ENCODE results near the gene BCAT1. TPM values are rescaled to one million over a fixed set of nuclear protein-coding genes. Genes with fewer than 3 reads are reported as not detected.
"Not testable (repeated sequence)": the region's sequence is repeated elsewhere in the genome, so short reads cannot be mapped to it uniquely, and the experiment has no call there.

Gene BCAT1
- total RNA-seq, 1 donor from 2014 or later: 2.8 TPM

DNA sequence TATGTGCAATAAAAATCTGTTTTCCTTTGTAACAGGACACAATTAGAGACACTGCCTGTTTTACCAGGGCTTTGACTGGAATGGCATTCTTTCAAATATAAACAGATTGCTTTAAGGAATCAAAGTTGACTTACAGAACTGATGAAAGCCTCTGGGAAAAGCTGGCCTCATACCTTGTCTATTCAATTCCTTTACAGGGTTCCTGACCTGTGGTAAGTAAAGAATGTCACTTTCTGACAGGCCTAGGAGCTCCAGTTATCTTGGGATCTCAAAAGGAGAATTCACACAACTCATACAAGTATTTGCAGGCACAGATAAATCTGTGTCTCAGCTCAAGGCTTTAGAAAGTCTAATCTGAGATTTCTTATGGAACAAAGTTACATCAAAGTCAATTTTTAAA lies 88.4 kb downstream of the BCAT1 start:
- ATAC-seq (no peak), DNase-seq (ENCODE audit: low spot score) (no peak)

DNA sequence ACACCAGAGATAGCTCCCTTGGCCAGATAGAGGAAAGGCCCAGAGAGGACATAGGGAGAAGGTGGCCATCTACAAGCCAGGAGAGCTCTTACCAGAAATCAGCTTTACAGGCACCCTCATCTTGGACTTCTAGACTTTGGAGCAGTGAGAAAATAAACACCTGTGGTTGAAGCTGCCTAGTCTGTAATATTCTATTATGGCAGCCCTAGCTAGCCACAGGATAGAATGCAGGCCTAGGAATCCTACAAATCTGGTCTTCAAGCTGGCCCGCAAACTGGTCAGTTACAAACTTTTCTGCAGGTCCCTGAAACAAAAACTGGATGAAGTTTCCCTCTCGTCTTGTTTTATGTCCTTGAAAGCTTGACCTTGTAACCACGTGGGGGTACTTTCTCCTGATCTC lies 92.4 kb downstream of the BCAT1 start:
- no peak for DNase-seq (ENCODE audit: low spot score)
- no peak for ATAC-seq

DNA sequence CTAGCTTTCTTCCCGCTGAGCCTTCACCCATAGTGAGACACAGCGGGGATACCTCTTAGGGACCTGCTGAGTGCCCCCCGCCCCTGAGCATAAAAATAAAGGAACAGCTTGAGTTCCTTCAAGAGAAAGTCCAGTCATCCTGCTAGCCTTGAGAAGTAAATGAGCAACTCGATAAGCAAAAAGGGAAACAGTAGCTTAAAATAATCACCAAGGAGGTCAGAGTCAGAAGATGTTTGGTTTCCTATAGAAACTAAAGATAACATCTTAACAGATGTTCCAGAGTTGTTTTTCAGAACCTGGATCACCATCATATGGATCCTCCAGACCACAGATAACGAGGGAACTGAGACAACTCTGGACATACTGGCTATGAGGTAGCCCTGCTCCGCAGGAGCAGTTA lies 94.0 kb downstream of the BCAT1 start:
- DNase-seq (ENCODE audit: low spot score) (no peak), ATAC-seq (no peak)

DNA sequence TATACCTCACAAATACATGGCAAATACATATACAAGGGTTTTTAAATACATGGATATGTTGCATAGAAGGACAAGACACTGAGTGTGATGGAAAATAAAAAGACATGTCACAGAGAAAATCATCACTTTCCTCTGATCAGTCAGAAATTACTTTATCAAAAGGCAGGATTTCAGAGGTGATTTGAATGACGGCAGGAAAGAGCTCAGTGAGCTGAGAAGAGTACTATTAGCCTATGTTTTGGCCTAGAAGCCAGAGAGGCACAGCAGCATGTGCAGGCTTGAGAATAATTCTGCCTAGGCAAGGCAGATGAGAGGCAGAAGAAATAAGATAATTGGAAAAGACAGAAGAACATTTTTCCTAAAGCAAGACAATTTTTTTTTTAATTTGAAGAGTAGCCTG lies 94.9 kb downstream of the BCAT1 start:
- no peak for DNase-seq (ENCODE audit: low spot score)
- no peak for ATAC-seq

DNA sequence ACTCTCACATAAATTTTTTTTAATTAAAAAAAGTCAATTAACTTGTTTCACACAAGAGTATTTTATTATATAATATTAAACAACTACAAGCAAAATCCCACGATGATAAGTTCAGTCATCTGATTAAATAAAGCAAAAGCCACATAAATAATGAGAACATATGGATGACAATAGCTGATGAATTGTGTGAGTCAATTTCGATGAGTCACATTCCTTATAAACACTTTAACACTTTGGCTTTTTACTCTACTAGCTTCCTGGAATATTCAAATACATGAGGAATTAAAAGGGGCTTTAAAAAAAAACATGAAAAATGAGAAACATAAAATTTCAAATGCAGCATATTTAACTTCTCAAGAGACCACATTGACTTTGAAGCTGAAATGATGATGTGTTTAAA lies 95.3 kb downstream of the BCAT1 start:
- DNase-seq (ENCODE audit: low spot score) (no peak), ATAC-seq (no peak)

DNA sequence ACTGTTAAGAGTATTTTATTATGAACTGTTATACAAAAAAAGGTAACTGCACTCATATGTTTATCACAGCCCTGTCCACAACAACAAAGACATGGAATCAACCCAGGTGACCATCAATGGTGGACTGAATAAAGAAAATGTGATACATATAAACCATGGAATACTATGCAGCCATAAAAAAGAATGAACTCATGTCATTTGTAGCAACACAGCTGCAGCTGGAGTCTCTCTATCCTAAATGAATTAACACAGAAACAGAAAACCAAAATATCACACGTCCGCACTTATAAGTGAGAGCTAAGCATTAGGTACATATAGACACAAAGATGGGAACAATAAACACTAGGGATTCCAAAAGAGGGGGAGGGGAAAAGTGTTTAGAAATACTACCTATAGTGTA lies 95.8 kb downstream of the BCAT1 start:
- no peak for ATAC-seq
- DNase-seq (ENCODE audit: low spot score): no peak

DNA sequence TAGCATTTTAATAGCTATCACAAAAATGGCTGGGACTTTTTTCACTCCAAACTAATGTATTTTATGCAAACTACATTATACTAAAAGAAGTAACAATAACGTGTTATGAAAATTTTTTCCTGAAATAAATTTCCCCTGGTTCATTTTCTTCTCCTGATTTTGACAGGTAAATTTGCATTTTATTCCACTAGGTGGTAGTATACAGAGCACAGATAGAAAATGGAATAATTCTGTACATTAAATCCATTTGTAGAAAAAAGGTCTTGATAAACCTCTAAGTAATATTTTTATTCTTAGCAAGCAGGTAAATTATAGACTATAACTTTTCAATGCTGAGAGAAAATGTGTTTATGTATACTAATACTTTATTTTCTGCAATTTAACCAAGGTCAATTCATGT lies 96.5 kb downstream of the BCAT1 start:
- no peak for DNase-seq (ENCODE audit: low spot score)

DNA sequence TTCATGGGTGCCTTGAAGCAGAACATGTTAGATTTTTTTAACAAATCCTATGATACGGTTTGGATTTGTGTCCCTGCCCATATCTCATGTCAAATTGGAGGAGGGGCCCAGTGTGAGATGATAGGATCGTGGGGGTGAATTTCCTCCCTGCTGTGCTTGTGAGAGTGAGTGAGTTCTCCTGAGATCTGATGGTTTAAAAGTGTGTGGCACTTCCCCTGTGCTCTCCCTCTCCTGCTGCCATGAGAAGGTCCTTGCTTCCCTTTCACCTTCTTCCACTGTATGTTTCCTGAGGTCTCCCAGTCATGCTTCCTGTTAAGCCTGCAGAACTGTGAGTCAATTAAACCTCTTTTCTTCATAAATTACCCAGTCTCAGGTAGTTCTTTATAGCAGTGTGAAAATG lies 97.0 kb downstream of the BCAT1 start:
- not testable (repeated sequence) for ATAC-seq

More for the DNA sequence above, 96.5 kb downstream of the BCAT1 start:
- ATAC-seq: no peak

DNA sequence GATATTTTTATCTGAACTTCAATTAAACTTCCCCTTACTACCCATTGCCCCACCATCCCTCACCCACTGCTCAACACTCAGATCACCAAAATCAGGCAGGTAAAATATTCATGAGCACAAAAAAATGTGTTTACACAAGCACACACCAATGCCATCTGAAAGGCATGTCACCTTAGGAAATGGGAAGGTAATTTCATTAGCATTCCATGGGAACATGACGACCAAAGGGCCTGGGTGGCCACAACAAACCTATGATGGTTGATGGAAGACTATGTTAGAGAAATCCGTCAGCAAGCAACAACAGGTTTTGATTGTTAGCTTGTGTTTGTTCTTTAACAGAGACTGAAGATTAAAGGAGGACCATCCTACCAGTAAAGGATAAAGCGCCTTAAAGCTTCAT lies 97.6 kb downstream of the BCAT1 start:
- no peak for DNase-seq (ENCODE audit: low spot score)
- ATAC-seq: no peak

More for the DNA sequence above, 97.0 kb downstream of the BCAT1 start:
- DNase-seq (ENCODE audit: low spot score): not testable (repeated sequence)

DNA sequence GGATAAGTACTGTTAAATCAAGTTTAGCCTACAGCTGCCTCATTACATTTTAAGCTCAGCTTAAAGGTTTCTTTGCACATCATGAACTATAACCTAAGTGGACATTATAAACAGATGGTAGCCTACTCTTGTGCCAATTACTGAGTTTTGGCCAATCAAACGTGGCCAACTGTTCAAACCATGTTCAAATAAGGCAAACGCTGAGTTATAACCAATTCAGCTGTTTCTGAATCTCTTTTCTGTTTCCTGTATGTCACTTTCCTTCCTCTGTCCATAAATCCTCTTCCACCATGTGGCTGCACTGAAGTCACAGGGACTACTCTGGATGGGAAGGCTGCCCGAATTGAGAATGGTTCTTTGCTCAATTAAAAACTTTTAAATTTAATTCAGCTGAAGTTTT lies 98.4 kb downstream of the BCAT1 start:
- no peak for DNase-seq (ENCODE audit: low spot score)
- no peak for ATAC-seq

DNA sequence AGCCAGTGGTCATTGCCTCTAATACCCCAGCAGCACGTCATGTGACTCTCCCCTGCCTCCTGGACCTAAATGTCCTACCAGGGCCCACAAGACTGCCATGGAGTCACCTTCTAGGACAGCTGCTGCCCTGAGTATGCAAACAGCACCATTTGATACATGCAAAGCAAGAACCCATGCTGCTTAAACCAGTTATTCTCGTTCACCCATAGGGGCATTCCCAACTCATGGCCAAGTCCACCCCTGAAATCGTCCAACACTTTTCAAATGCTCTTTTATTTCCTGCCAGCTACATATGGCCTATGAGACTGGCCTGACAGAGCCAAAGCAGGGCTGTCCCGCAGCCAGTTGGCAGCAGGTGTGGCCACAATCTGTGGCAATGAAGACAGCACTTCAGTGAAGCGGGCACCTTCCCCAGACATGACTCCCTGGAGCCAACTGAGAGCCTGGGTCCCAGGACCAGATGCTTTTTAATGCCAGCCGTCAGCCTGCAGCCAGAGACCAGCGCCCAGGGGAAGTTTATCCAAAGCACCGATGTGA lies 99.9 kb downstream of the BCAT1 start:
- ATAC-seq: no peak
- DNase-seq (ENCODE audit: low spot score): no peak

DNA sequence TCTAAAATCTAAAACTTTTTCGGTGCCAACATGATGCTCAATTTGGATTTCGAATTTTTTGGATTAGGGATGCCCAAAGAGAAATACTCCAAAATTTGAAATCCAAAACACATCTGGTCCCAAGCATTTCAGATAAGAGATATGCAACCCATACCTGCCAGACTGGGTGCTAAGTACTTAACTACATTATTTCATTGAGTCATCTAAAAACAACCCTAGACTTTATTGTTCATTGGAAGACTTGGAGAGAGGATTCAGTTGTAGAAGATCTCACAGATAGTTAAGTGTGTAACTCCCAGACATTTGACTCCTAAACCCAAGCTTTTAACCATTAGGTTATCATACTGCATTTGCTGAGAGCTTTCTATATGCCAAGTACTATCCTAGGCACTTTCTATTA lies 102.2 kb downstream of the BCAT1 start:
- no peak for ATAC-seq
- DNase-seq (ENCODE audit: low spot score): no peak

DNA sequence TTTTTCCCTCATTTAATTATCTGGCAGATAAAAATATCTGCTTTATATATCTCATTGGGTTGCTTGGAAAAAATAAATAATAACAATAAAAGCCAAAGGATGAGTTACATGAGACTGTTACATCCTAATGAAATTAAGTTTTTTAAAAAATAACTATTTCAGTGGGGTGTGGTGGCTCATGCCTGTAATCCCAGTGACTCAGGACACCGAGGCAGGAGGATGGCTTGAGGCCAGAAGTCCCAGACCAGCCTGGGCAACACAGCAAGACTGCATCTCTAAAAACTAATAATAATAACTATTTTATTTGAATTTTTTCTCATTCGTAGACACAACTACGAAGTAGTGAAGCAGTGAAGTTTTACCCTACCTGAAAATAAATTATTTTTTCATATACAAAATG lies 103.3 kb downstream of the BCAT1 start:
- ATAC-seq (no peak), DNase-seq (ENCODE audit: low spot score) (no peak)

DNA sequence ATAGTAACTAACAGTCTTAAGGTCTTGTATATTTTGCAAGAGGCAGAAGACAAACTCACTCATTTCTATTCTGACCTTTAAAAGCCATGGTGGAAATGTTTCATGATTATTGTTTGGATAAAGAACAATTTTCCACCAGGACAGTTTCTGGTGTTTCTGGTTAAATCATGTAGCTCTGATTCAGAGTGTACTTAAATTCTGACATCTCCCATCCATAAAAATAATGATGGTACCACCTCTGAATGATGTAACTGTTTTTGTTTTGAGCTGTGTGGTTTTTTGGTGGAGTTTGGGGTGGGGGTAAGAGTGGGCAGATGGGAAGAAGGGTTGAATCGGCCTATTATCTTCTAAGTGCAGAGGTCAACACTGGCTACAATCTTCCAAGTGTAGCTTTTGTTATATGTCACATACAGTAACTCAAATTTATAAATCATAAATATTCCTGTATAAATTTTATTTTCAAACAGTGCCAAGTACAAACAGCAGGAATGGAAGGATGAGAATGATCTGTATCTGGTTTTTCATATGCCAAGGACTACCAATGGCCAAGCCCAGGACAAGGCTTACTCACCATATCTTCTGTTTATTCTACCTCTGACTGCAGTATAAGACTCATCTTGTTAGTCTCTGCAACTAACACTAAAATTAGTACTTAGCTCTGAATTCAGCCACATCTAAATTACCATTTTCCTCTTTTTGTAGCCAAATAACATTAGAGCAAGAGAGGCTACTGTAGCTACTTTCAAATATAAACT lies 108.7 kb downstream of the BCAT1 start:
- ATAC-seq (no peak), DNase-seq (ENCODE audit: low spot score) (no peak)

DNA sequence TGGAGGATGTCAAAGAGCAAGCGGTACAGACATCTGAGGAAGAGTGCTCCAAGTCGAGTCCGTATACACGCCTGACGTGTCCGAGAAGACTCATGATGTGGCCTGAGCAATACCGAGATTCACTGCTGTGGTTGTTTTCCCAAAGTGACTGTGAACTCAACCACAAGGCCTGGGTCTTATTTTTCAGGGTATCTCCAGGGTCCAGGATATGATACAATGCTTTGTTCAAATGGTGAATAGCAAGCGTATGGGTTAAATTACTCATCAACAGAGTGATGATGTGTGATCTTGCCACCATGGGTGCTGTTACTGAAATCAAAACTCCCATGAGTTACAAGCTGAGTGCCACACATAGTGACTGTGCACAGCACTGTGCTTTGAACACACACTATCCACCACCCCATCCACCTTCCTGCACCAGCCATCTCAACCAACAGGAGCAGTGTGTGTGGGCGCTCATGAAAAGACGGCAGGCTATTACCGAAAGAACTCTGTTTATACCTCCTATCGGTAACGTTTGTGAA lies 109.6 kb downstream of the BCAT1 start:
- DNase-seq (ENCODE audit: low spot score) (no peak), ATAC-seq (no peak)

DNA sequence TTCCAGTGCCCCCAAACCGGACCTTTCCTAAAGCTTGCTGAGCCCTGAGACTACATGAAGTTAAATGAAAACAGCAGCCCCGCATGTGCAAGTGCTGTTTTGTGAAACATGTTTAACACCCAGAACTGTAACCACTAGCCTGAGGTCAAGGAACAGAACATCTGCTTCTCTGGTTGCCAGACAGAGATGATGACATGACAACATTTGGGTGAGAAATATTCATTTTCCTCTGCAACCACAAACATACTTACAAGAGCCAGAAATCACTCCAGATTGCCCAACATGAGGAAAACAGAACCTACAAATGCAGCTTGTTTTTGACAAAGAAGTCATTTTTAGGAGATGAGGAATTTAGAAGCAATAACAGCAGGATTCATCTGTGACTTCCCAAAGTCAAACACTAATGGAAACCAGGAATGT lies 110.4 kb downstream of the BCAT1 start:
- peak; percentile 32 for ATAC-seq
- DNase-seq (ENCODE audit: low spot score): no peak

DNA sequence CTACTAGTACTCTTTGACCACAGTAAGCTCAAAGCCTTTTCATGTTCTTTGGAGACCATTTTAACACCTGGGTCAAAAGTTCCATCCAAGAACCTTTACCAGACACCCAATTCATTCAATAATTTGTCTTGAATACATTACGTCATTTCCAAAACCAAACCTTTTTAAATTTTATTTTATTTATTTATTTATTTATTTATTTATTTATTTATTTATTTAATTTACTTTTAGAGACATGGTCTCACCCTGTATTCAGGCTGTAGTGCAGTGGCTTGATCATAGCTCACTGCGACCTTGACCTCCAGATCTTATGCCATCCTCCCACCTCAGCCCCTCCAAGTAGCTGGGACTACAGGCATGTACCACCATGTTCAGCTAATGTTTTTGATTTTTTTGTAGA lies 113.5 kb downstream of the BCAT1 start:
- ATAC-seq: no peak
- no peak for DNase-seq (ENCODE audit: low spot score)

DNA sequence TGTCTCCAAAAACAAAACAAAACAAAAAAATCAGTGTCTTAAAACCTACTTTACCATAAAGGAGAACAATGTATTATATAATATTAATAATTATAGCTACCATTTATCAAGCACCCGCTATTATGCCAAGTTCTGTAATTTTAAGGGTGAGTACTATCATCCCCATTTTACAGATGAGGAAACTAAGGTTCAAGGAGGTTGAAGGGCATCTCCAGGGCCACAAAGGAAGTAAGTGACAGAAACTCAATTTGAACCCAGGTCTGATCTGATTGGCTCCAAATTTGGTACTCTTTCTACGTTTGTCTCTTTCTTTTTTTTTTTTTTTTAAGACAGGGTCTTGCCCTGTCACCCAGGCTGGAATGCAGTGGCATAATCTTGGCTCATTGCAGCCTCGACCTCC lies 115.4 kb downstream of the BCAT1 start:
- DNase-seq (ENCODE audit: low spot score) (no peak), ATAC-seq (no peak)

DNA sequence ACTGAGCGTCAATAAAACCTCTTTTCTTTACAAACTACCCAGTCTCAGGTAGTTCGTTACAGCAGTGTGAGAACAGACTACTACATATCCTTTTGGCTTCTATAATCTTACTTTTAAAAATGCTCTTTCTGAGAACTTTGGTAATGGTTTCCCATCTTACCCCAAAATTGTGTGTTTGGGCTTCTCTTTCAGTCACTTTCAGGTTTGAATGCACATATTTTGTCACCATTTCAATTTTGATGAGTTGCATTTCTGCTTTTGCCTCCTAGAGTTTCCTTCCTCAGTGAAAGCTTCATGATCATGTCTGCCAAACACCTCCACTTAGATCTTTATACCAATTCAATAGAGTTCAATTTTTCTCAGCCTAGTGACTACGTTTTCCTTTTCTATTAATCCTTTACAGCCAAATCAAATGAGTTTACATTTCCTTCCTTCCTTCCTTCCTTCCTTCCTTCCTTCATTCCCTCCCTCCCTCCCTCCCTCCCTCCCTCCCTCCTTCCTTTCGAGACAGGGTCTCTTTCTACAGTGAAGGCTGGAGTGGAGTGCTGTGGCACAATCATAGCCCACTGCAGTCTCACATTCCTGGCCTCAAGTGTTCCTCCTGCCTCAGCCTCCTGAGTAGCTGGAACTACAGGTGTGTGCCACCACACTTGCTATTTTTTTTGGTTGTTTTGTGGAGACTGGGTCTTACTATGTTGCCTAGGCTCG lies 124.9 kb downstream of the BCAT1 start:
- no peak for DNase-seq (ENCODE audit: low spot score)
- no peak for ATAC-seq

DNA sequence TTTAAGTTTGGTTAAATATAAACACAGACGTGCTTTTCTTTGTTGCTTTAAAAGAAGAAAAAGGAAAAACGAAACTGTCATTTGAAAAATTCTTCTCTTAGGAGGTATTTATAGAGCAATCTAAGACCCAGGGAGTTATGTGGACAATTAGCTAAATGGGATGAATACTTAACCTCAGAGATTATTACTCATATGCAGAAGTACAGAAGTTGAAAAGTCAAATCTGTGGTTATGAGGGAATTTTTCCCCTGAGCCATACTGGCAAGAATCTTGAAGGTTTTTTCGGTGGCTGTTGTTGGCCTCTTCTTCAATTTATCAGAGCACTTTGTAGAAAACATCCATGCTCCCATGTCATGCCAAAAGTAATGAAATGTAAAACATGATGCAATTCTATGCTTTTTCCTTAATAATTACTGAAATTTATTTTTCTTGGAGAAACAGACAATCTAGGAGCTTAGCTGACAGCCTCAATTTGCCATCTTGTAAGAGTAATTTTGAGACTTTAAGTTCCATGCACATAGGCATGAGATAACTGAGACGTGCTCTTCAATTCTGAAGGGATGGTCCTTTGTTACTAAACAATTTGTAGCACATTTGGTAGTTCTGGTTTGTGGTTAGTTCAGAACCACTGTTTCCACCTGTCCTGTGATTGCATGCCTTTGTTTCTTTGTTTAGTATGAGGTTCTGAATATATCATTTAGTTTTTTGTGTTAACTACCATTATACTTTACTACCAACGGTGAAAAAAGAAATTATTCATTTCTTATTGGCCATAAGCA lies 126.6 kb downstream of the BCAT1 start:
- ATAC-seq: no peak

DNA sequence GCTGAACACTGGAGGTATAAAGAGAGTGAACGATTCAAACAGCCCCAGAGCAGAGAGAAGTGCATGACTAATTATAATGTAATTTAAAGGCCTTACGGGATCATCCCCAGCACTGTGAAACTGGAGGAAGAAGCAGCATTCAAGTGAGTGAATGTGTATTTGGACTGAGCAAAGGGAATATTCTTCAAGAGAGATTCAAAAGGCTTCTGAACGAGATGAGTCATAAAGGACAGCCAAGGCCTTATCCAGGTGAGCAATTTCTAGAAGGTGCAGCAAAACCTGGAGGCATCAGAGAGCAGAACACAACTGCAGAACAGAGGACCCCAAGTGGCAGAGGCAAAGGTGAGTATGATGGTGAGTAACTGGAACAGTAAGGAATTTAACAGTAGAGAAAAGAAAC lies 127.2 kb downstream of the BCAT1 start:
- ATAC-seq (no peak), DNase-seq (ENCODE audit: low spot score) (no peak)

More for the DNA sequence above, 126.6 kb downstream of the BCAT1 start:
- no peak for DNase-seq (ENCODE audit: low spot score)
